ENCODE results near the gene GNAS. TPM values are rescaled to one million over a fixed set of nuclear protein-coding genes. Genes with fewer than 3 reads are reported as not detected.
A peak's percentile ranks its signal among the peaks of the same experiment; 100 is the strongest.

The GNAS gene
- total RNA-seq, 2 donors from 2014 or later: 1,032 to 1,202 TPM

DNA sequence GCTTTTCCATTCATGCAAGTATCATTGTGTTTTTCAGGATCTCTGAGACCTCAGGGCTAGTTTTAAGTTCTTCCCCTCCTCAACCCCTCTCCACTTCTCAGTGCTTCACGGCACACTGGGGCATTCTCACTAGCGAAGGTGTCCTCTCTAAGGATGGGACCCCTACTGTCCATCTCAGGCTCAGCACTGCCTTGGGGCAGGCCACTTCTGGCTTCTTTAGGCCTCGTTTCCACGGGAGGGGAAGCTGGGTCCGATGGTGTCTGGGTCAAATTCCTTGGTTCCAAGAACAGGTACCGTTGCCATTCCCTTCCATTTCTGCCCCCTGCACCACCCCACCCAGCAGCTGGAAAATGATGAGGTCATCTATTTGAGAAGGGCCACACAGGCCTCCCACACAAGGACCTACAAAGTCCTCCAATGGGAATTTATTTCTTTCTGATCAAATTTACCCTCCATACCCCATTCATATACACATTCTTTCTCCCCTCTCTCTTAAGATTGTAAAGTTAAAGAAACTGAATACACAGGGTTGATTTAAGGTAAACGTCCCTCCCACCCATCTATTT, 17.2 kb downstream of the GNAS start:
- H3K9me3 ChIP-seq: no peaks in the 10 kb centered on the region
- H3K4me1 ChIP-seq: no peaks in the 10 kb centered on the region
- TF ChIP-seq, protein P1, sequence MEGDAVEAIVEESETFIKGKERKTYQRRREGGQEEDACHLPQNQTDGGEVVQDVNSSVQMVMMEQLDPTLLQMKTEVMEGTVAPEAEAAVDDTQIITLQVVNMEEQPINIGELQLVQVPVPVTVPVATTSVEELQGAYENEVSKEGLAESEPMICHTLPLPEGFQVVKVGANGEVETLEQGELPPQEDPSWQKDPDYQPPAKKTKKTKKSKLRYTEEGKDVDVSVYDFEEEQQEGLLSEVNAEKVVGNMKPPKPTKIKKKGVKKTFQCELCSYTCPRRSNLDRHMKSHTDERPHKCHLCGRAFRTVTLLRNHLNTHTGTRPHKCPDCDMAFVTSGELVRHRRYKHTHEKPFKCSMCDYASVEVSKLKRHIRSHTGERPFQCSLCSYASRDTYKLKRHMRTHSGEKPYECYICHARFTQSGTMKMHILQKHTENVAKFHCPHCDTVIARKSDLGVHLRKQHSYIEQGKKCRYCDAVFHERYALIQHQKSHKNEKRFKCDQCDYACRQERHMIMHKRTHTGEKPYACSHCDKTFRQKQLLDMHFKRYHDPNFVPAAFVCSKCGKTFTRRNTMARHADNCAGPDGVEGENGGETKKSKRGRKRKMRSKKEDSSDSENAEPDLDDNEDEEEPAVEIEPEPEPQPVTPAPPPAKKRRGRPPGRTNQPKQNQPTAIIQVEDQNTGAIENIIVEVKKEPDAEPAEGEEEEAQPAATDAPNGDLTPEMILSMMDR (IDR thresholded peaks at IDR 0.05): no peak
- H3K36me3 ChIP-seq: no peaks in the 10 kb centered on the region
- DNase-seq (ENCODE audit: low spot score): no peak
- H3K27me3 ChIP-seq: no peaks in the 10 kb centered on the region
- H3K4me3 ChIP-seq: no peak overlapping the region
- no peak overlapping the region for H3K27ac ChIP-seq

DNA sequence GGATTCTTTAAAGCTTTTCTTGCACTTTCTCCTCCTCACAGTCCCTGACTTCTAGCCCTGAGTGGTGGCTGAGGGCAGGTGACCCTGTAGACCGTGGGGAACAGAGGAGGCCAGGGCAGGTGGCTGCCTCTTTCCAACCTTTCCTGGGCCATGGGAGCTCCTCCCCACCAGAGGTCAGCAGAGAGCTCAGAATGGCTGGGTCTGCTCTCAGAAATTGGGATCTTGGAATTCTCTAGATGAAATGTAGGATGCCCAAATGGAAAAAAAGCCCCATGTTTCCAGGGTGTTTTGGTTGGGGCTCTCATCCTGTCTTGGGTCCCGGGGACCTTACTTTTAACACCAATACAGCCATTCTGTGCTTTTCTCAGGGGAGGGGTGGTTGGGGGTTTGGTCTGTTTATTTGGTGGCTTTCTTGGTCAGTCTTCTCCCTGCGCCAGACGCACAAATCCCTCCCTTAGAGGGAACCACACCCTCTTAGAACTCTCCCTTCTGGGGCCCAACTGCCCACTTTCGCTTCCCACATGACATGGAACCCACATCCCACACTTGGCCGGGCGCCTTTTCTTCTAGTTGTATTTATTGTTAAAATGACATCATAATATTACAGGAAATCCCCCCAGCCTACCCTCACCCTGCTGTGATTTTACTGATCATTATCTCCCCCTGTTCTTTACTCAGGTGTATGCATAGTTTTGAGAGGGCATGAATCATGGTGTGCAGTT, 17.9 kb downstream of the GNAS start:
- Histone ChIP-seq H3K27ac (no peak overlapping the region), H3K36me3 (no peaks in the 10 kb centered on the region), H3K27me3 (no peaks in the 10 kb centered on the region), H3K9me3 (no peaks in the 10 kb centered on the region), H3K4me3 (no peak overlapping the region), H3K4me1 (no peaks in the 10 kb centered on the region)
- TF ChIP-seq, protein P1 (IDR thresholded peaks at IDR 0.05): peak; percentile 74 to 93
- DNase-seq (ENCODE audit: low spot score): peak; percentile 73

DNA sequence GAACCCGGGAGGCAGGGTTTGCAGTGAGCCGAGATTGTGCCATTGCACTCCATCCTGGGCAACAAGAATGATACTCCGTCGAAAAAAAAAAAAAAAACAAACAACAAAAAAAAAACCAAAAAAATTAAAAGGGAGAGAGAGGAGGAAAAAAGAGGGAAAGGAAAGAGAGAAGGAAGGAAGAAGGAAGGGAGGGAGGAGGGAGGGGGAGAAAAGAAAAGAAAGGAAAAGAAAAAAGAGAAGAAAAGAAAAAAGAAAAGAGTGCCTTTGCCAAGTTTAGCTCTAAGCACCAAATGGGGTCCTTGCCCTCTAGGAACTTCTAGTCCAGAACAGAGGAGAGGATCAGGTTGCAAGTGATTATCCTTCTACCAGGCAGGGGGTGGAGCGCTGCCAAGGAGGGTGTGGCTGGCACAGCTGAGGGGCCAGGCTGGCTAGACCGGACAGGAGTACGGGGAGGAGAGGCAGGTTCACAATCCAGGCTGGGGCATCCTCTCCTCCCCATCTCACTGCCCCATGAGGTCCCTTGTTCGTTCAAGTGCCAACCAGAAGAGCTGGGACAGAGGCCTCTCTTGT, 19.1 kb downstream of the GNAS start:
- H3K27me3 ChIP-seq: no peaks in the 10 kb centered on the region
- no peak overlapping the region for H3K27ac ChIP-seq
- H3K4me1 ChIP-seq: no peaks in the 10 kb centered on the region
- TF ChIP-seq, protein P1 (IDR thresholded peaks at IDR 0.05): no peak
- H3K36me3 ChIP-seq: no peaks in the 10 kb centered on the region
- no peaks in the 10 kb centered on the region for H3K9me3 ChIP-seq
- no peak for DNase-seq (ENCODE audit: low spot score)
- H3K4me3 ChIP-seq: no peak overlapping the region

DNA sequence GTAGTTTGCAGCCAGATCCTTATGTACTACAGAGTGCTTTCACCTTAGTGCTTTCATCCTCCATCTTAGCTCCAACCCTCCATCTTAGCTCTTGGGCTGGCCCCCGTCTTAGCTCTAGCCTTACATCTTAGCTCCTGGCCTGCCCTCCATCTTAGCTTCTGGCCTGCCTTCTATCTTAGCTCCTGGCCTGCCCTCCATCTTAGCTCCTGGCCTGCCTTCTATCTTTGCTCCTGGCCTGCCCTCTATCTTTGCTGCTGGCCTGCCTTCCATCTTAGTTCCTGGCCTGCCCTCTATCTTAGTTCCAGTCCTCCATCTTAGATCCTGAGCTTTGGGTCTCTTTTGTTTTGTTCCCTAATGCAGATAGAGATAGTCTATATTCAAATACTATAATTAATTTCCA, 22.0 kb downstream of the GNAS start:
- no peaks in the 10 kb centered on the region for H3K9me3 ChIP-seq
- H3K27me3 ChIP-seq: no peaks in the 10 kb centered on the region
- TF ChIP-seq, protein P1 (IDR thresholded peaks at IDR 0.05): no peak
- no peak for DNase-seq (ENCODE audit: low spot score)
- H3K4me3 ChIP-seq: no peak overlapping the region
- H3K4me1 ChIP-seq: no peaks in the 10 kb centered on the region
- no peaks in the 10 kb centered on the region for H3K36me3 ChIP-seq
- no peak overlapping the region for H3K27ac ChIP-seq

DNA sequence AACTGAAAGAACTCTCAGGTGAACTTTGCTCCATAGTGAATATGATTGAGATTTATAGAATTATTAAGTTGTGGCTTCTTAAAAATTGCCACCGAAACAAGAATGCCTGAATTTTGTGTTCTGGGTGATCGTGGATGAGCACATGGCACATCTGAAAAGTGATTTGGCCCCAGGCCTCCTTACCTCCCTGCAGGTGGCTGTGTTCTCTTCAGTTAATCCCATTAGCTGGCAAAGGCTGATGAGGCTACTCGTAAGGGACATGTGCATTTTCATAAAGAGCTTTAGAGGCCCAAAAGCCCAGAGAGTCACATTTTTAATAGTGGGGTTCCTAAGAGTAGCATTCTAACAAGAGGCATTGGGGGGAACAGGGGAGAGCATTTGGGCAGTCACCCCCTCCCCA, 22.6 kb downstream of the GNAS start:
- TF ChIP-seq, protein P1 (IDR thresholded peaks at IDR 0.05): no peak
- DNase-seq (ENCODE audit: low spot score): no peak
- no peaks in the 10 kb centered on the region for H3K4me1 ChIP-seq
- no peaks in the 10 kb centered on the region for H3K36me3 ChIP-seq
- no peak overlapping the region for H3K27ac ChIP-seq
- H3K4me3 ChIP-seq: no peak overlapping the region
- no peaks in the 10 kb centered on the region for H3K27me3 ChIP-seq
- H3K9me3 ChIP-seq: no peaks in the 10 kb centered on the region

Measured in right atrium auricular region (tissue), 2 donors.